Mammary epithelial cell (primary cell): ENCODE results near the gene GALNT18.

ENCODE experiments used
- CTCF ChIP-seq, 2 donors: IDR thresholded peaks in 1 of 2; conservative IDR thresholded peaks in 1 of 2; 2 replicates each; pipeline ENCODE4 v1.5.1; 2011 to 2012; ENCODE audit warnings: inconsistent platforms in 2 of 2, low read length in 2 of 2, mild to moderate bottlenecking in 2 of 2, control low read depth in 1 of 2, low read depth in 1 of 2; ENCODE audit not compliant: insufficient read depth in 1 of 2; ENCODE audit errors: extremely low read depth in 1 of 2
- EZH2 ChIP-seq: IDR thresholded peaks from 2 replicates; pipeline ENCODE4 v1.6.1; 2012; ENCODE audit warnings: low read length, inconsistent platforms, borderline replicate concordance

GRCh38 chr11:11621573-11622339 lies at the start of gene GALNT18:
- TF ChIP-seq CTCF (conservative IDR thresholded peaks at IDR 0.05 in 1 of 2, IDR thresholded peaks at IDR 0.05 in 1 of 2; ENCODE audit: extremely low read depth in 1 of 2, insufficient read depth in 1 of 2, low read depth in 1 of 2, low read length in 2 of 2) (peak; percentile 12 to 53), EZH2 (no peak)
